ENCODE results near the gene BMP2.

DNA sequence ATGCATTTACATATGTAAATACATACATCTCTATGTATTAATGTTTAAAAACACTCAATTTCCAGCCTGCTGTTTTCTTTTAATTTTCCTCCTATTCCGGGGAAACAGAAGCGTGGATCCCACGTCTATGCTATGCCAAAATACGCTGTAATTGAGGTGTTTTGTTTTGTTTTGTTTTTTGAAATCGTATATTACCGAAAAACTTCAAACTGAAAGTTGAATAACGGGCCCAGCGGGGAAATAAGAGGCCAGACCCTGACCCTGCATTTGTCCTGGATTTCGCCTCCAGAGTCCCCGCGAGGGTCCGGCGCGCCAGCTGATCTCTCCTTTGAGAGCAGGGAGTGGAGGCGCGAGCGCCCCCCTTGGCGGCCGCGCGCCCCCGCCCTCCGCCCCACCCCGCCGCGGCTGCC is 355 bp upstream of the BMP2 start:
- TF ChIP-seq EZH2 (IDR thresholded peaks at IDR 0.05; ENCODE audit: borderline replicate concordance, low read depth, low read length, poor library complexity, severe bottlenecking): no peak
- TF ChIP-seq, protein P1, sequence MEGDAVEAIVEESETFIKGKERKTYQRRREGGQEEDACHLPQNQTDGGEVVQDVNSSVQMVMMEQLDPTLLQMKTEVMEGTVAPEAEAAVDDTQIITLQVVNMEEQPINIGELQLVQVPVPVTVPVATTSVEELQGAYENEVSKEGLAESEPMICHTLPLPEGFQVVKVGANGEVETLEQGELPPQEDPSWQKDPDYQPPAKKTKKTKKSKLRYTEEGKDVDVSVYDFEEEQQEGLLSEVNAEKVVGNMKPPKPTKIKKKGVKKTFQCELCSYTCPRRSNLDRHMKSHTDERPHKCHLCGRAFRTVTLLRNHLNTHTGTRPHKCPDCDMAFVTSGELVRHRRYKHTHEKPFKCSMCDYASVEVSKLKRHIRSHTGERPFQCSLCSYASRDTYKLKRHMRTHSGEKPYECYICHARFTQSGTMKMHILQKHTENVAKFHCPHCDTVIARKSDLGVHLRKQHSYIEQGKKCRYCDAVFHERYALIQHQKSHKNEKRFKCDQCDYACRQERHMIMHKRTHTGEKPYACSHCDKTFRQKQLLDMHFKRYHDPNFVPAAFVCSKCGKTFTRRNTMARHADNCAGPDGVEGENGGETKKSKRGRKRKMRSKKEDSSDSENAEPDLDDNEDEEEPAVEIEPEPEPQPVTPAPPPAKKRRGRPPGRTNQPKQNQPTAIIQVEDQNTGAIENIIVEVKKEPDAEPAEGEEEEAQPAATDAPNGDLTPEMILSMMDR (conservative IDR thresholded peaks at IDR 0.05; ENCODE audit: low read depth, low read length): no peak
